Measurements from ENCODE around the gene SCN4A. TPM values are rescaled to one million over a fixed set of nuclear protein-coding genes. Genes with fewer than 3 reads are reported as not detected.
"Not testable (repeated sequence)": the region's sequence is repeated elsewhere in the genome, so short reads cannot be mapped to it uniquely, and the experiment has no call there.

Gene SCN4A
- polyA plus RNA-seq, 2 of the 4 experiments (the other 2 are of a cell fraction) = 0.03 to 0.06 TPM

DNA sequence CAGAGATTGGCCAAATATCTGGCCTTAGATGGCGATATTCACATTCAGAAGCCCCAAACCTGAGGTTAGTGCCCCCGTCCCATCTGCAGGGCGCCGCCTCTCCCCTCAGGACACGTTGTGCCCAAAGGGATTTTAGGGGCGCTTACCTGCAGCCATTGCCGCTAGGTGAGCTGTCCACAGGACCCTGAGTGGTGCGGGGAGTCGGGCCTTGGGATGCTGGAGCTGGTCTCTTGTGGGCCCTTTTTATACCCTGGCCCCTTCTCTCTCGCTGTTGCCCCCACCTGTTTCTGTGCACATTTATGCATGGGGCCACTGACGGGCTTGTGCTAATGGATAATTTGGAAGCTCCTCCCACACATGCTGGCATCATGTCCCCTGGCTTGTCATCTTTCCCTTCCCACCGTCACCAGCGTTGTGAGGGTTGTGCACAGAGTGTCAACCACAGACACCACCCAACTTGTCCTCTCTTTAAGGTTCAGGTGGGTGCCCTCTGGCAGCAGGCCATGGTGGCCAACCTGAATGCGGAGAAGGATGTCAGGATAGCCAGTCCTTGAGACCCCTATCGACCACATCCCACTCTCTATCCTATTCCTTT lies 61.6 kb downstream of the SCN4A start, which contains the start of gene CSHL1:
Gene CSHL1, minus strand, starts transcription at position 218 of the 595 bp plus-strand sequence. Its CDS starts 62 bp downstream, at position 156.
- no peak for ATAC-seq
- POLR2A ChIA-PET = no interaction called here
- H3K4me2 ChIP-seq = no peak within 1 kb of the TSS

DNA sequence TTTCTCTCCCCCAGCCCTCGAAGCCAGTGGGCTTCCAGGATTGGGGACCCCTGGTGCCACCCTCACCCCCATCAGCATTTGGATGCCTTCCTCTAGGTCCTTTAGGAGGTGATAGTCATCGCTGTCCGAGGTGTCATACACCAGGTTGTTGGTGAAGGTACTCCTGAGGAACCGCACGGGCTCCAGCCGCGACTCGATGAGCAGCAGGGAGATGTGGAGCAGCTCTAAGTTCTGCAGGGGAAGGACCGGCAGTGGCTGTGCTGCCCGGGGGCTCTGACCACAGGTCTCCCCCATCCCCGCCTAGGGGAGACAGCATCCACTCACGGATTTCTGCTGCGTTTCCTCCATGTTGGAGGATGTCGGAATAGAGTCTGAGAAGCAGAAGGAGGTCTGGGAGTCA lies 62.6 kb downstream of the SCN4A start:
- ATAC-seq (no peak), DNase-seq (ENCODE audit: low read depth in 1 of 2, low spot score in 1 of 2) (no peak), FAIRE-seq (no peak)
- Histone ChIP-seq H3K27ac (no peak overlapping the region), H3K9me3 (no peaks in the 10 kb centered on the region), H3K4me1 (no peaks in the 10 kb centered on the region), H3K4me3 (no peak overlapping the region), H3K4me2 (no peak overlapping the region)
- no peak for TF ChIP-seq ZSCAN20 (CRISPR knock-in tag; IDR thresholded peaks at IDR 0.05)
- TF ChIP-seq, protein P1, sequence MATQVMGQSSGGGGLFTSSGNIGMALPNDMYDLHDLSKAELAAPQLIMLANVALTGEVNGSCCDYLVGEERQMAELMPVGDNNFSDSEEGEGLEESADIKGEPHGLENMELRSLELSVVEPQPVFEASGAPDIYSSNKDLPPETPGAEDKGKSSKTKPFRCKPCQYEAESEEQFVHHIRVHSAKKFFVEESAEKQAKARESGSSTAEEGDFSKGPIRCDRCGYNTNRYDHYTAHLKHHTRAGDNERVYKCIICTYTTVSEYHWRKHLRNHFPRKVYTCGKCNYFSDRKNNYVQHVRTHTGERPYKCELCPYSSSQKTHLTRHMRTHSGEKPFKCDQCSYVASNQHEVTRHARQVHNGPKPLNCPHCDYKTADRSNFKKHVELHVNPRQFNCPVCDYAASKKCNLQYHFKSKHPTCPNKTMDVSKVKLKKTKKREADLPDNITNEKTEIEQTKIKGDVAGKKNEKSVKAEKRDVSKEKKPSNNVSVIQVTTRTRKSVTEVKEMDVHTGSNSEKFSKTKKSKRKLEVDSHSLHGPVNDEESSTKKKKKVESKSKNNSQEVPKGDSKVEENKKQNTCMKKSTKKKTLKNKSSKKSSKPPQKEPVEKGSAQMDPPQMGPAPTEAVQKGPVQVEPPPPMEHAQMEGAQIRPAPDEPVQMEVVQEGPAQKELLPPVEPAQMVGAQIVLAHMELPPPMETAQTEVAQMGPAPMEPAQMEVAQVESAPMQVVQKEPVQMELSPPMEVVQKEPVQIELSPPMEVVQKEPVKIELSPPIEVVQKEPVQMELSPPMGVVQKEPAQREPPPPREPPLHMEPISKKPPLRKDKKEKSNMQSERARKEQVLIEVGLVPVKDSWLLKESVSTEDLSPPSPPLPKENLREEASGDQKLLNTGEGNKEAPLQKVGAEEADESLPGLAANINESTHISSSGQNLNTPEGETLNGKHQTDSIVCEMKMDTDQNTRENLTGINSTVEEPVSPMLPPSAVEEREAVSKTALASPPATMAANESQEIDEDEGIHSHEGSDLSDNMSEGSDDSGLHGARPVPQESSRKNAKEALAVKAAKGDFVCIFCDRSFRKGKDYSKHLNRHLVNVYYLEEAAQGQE (IDR thresholded peaks at IDR 0.05) = no peak
- no peak for TF ChIP-seq CHD4 (IDR thresholded peaks at IDR 0.05; ENCODE audit: borderline replicate concordance)
- TF ChIP-seq, protein P2, sequence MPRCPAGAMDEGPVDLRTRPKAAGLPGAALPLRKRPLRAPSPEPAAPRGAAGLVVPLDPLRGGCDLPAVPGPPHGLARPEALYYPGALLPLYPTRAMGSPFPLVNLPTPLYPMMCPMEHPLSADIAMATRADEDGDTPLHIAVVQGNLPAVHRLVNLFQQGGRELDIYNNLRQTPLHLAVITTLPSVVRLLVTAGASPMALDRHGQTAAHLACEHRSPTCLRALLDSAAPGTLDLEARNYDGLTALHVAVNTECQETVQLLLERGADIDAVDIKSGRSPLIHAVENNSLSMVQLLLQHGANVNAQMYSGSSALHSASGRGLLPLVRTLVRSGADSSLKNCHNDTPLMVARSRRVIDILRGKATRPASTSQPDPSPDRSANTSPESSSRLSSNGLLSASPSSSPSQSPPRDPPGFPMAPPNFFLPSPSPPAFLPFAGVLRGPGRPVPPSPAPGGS (IDR thresholded peaks at IDR 0.05) = no peak
- TF ChIP-seq HOXA7 (CRISPR knock-in tag; IDR thresholded peaks at IDR 0.05) = no peak
- TF ChIP-seq CBX2 (IDR thresholded peaks at IDR 0.05; ENCODE audit: borderline replicate concordance, low read depth) = no peak
- TF ChIP-seq PHF8 (IDR thresholded peaks at IDR 0.05; ENCODE audit: borderline replicate concordance, low read depth) = no peak
- 54% methylated on average over 14 of the region's 14 CpGs for WGBS (ENCODE audit: missing lambda C conversion rate)
- ChIA-PET CTCF (interaction anchor here (1.0 to 16.7 kb wide), 22 partner anchors 8 to 511 kb away, joined by 3 to 386 read pairs (median 10); partner anchors contain the start of genes CD79B, ERN1, GH1 and ICAM2), POLR2A (no interaction called here)

More for the DNA sequence above, 61.6 kb downstream of the SCN4A start, which contains the start of gene CSHL1:
- H3K9me3 ChIP-seq = no peaks in the 10 kb centered on the region
- no peak for DNase-seq (ENCODE audit: low read depth in 1 of 2, low spot score in 1 of 2)
- no peak within 1 kb of the TSS for H3K27ac ChIP-seq
- H3K4me1 ChIP-seq = no peaks in the 10 kb centered on the region
- WGBS (ENCODE audit: missing lambda C conversion rate) = 45% methylated on average over 15 of the region's 15 CpGs
- no peak for FAIRE-seq
- CTCF ChIA-PET = interaction anchor here (0.6 to 16.7 kb wide), 54 partner anchors 9 to 518 kb away, joined by 3 to 386 read pairs (median 6); partner anchors contain the start of genes CD79B, ERN1, GH1 and ICAM2
- H3K4me3 ChIP-seq = no peak within 1 kb of the TSS
- TF ChIP-seq EHMT2 (IDR thresholded peaks at IDR 0.05; ENCODE audit: low read depth) = no peak
- TF ChIP-seq CHD2 (IDR thresholded peaks at IDR 0.05; ENCODE audit: low read length, partially characterized antibody) = no peak
- TF ChIP-seq MYC (IDR thresholded peaks at IDR 0.05; ENCODE audit: borderline replicate concordance, low read length) = no peak
- no peak for TF ChIP-seq MAZ (IDR thresholded peaks at IDR 0.05; ENCODE audit: borderline replicate concordance, low read depth, low read length)
- TF ChIP-seq MAFK (IDR thresholded peaks at IDR 0.05; ENCODE audit: partially characterized antibody) = no peak
- TF ChIP-seq NFE2L2 (conservative IDR thresholded peaks at IDR 0.05; ENCODE audit: low read length) = no peak
- no peak for TF ChIP-seq RNF2 (IDR thresholded peaks at IDR 0.05; ENCODE audit: borderline replicate concordance, low read depth)
- no peak for TF ChIP-seq SMC3 (IDR thresholded peaks at IDR 0.05)
- TF ChIP-seq, protein P2 (IDR thresholded peaks at IDR 0.05) = no peak
- no peak for TF ChIP-seq NPAS2 (CRISPR knock-in tag; IDR thresholded peaks at IDR 0.05; ENCODE audit: borderline replicate concordance)
- TF ChIP-seq CHD4 (IDR thresholded peaks at IDR 0.05; ENCODE audit: borderline replicate concordance) = no peak
- TF ChIP-seq, protein P3, sequence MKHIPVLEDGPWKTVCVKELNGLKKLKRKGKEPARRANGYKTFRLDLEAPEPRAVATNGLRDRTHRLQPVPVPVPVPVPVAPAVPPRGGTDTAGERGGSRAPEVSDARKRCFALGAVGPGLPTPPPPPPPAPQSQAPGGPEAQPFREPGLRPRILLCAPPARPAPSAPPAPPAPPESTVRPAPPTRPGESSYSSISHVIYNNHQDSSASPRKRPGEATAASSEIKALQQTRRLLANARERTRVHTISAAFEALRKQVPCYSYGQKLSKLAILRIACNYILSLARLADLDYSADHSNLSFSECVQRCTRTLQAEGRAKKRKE (CRISPR knock-in tag; IDR thresholded peaks at IDR 0.05; ENCODE audit: low read depth) = no peak
- no peak for TF ChIP-seq ZSCAN20 (CRISPR knock-in tag; IDR thresholded peaks at IDR 0.05)
- no peak for TF ChIP-seq EHF (CRISPR knock-in tag; IDR thresholded peaks at IDR 0.05)

DNA sequence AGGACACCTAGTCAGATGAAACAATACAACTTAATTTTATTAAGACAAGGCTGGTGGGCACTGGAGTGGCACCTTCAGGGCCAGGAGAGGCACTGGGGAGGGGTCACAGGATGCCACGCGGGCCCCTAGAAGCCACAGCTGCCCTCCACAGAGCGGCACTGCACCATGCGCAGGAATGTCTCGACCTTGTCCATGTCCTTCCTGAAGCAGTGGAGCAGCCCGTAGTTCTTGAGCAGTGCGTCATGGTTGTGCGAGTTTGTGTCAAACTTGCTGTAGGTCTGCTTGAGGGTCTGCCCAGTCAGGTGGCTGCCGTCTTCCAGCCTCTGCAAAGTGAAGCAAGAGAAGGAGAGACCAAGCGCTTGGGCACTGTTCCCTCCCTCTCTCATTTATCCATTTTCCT lies 63.1 kb downstream of the SCN4A start:
- DNase-seq (ENCODE audit: low read depth in 1 of 2, low spot score in 1 of 2) = not testable (repeated sequence)

GRCh38 chr17:63907161-63907778 lies 65.4 kb downstream of the SCN4A start:
- 41% methylated on average over 12 of the region's 12 CpGs for WGBS (ENCODE audit: missing lambda C conversion rate)
- H3K4me3 ChIP-seq; FAIRE-seq; H3K9me3 ChIP-seq; H3K4me2 ChIP-seq; H3K4me1 ChIP-seq; POLR2A ChIA-PET; DNase-seq (ENCODE audit: low read depth in 1 of 2, low spot score in 1 of 2); H3K27ac ChIP-seq: not testable (repeated sequence)
- CTCF ChIA-PET = interaction anchor here (0.7 to 8.8 kb wide), 12 partner anchors 10 to 227 kb away, joined by 3 to 80 read pairs (median 4); partner anchors contain the start of genes GH1 and ICAM2
- ATAC-seq = peak; percentile 44 to 72; a peak in 3 of 6 replicates

More for the DNA sequence above, 63.1 kb downstream of the SCN4A start:
- H3K4me1 ChIP-seq, ATAC-seq, H3K27ac ChIP-seq, POLR2A ChIA-PET, FAIRE-seq, H3K4me3 ChIP-seq, H3K9me3 ChIP-seq, H3K4me2 ChIP-seq: not testable (repeated sequence)
- WGBS (ENCODE audit: missing lambda C conversion rate) = 58% methylated on average over 10 of the region's 10 CpGs
- CTCF ChIA-PET = interaction anchor here (2.7 to 16.7 kb wide), 6 partner anchors 10 to 223 kb away, joined by 20 to 187 read pairs (median 26); partner anchors contain the start of genes ERN1 and GH1
